ENCODE data around the gene DEGS2. TPM values are rescaled to one million over a fixed set of nuclear protein-coding genes. Genes with fewer than 3 reads are reported as not detected.

Gene DEGS2
- total RNA-seq, 4 donors from 2014 or later: 23.8 to 116 (median 27.3) TPM

DNA sequence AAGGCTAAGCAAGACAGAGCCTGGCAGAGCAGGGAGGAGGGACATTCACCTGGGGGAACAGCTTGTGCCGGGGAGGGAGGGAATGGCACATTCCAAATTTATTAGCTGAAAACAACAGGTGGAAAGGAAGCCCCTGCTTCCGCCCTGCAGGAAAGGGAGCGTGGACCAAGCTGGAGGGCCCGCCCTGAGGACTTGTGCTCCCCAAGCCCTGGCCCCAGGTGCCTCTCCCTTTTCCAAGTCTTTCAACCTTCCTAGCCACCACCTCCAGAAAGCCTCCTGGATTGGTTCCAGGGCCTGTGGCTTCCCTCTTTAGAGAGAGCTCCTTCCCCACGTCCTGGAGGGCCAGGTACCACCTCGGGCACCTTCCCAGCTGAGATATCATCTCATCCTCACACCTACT lies 2.7 kb downstream of the DEGS2 start:
- Histone ChIP-seq H3K27me3 (peaks cover 0 to 48% (median 5%) of the 10 kb centered on the region in 4 donors), H3K27ac (peak overlapping the region in 2 of 4 donors; percentile 71 to 74), H3K36me3 (no peaks in the 10 kb centered on the region), H3K4me1 (peaks cover 19 to 64% (median 26%) of the 10 kb centered on the region in 3 donors), H3K9me3 (peaks cover 0 to 18% (median 7%) of the 10 kb centered on the region in 3 donors), H3K4me3 (no peak overlapping the region)
- DNase-seq: no peak
- intact Hi-C loops (cut with DNase I): no loop called here
- 62 to 84% methylated on average over 6 of the region's 6 CpGs for WGBS, 2 donors
- TF ChIP-seq, protein P1, sequence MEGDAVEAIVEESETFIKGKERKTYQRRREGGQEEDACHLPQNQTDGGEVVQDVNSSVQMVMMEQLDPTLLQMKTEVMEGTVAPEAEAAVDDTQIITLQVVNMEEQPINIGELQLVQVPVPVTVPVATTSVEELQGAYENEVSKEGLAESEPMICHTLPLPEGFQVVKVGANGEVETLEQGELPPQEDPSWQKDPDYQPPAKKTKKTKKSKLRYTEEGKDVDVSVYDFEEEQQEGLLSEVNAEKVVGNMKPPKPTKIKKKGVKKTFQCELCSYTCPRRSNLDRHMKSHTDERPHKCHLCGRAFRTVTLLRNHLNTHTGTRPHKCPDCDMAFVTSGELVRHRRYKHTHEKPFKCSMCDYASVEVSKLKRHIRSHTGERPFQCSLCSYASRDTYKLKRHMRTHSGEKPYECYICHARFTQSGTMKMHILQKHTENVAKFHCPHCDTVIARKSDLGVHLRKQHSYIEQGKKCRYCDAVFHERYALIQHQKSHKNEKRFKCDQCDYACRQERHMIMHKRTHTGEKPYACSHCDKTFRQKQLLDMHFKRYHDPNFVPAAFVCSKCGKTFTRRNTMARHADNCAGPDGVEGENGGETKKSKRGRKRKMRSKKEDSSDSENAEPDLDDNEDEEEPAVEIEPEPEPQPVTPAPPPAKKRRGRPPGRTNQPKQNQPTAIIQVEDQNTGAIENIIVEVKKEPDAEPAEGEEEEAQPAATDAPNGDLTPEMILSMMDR (IDR thresholded peaks at IDR 0.05): no peak
- no peak for TF ChIP-seq POLR2A (IDR thresholded peaks at IDR 0.05)

DNA sequence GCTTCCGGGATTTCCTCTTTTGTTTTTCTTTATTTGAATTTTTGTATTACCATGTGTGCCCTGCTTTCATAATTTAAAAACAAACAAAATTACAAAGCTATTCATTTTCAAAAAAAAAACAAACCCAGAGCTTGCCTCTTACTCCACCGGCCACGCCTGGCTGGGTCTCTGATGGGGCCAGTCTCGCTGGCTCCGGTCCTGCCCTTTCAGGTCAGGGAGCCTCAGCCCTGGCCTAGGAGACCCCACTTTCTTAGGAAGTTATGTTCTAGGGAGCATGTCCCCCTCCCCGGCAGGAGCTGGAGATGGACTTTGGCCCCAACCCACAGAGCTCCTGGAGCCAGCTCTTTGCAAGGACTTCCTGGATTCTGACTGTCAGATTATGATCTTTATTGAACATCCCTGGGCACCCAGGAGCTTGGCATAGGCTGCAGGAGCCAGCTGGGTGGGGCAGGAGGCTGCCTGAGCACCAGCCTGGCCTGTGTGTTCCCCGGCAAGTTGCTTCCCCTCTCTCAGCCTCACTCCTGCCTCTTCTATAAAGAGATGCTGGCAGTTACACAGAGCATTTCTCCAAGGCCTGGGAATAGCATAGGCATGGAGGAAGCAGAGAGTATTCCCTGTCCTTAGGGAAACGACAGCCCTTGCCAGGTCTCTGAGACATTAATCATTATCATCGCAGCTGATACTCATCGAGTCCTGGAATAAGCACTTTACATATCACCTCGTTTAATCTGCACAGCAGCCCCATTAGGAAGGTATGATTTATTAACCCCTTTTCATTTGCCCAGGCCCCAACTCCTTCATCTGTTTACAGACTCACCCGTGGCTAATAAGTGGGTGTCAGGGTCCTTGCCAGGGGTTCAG lies 3.5 kb downstream of the DEGS2 start:
- peak overlapping the region in 1 of 4 donors; percentile 13 for H3K4me3 ChIP-seq
- H3K36me3 ChIP-seq: no peaks in the 10 kb centered on the region
- 33 to 41% methylated on average over 10 to 12 of the region's 12 CpGs for WGBS, 2 donors
- peaks cover 0 to 18% (median 7%) of the 10 kb centered on the region in 3 donors for H3K9me3 ChIP-seq
- TF ChIP-seq, protein P1 (IDR thresholded peaks at IDR 0.05): no peak
- no peak for TF ChIP-seq POLR2A (IDR thresholded peaks at IDR 0.05)
- peak overlapping the region; percentile 7 to 74 (median 70) for H3K27ac ChIP-seq
- H3K27me3 ChIP-seq: peaks cover 0 to 48% (median 5%) of the 10 kb centered on the region in 4 donors
- intact Hi-C loops (cut with DNase I): no loop called here
- DNase-seq: no peak
- H3K4me1 ChIP-seq: peaks cover 24 to 72% (median 34%) of the 10 kb centered on the region in 3 donors

DNA sequence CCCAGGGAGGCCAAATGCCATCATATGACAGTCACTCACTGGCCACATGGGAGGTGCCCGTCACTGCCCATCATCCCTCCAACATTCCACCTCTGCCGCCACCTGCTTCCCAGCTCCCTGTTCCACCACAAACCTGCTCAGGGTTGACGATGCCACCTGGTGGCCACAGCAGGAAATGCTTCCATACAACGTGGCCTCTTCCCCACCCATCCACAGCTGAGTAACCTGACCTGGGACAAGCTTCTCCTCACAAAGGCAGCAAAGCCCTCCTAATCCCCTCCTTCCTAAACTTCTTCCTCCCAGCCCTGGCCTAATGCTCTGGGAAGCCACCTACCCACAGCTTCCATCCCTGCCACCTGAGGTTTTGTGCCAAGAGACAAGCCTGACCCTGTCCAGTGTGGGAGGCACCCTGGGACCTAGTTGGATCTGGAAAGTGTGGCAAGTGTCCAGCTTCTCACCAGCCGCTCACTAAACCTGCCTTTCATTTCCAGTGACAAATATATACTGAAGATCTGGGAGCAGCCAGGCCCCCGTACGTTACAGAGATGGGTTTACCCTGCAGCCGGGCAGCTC lies 4.3 kb downstream of the DEGS2 start:
- no peak for DNase-seq
- WGBS, 2 donors: 28 to 56% methylated on average over 4 to 7 of the region's 8 CpGs
- Histone ChIP-seq H3K4me1 (peaks cover 33 to 74% (median 43%) of the 10 kb centered on the region in 3 donors), H3K27me3 (peaks cover 0 to 39% (median 5%) of the 10 kb centered on the region in 4 donors), H3K27ac (peak overlapping the region; percentile 30 to 74 (median 70)), H3K4me3 (peak overlapping the region in 1 of 4 donors; percentile 13), H3K36me3 (no peaks in the 10 kb centered on the region), H3K9me3 (peaks cover 0 to 18% (median 7%) of the 10 kb centered on the region in 3 donors)
- TF ChIP-seq POLR2A (IDR thresholded peaks at IDR 0.05): no peak
- TF ChIP-seq, protein P1 (IDR thresholded peaks at IDR 0.05): peak; percentile 32 to 91 (median 75)
- intact Hi-C loops (cut with DNase I): no loop called here

DNA sequence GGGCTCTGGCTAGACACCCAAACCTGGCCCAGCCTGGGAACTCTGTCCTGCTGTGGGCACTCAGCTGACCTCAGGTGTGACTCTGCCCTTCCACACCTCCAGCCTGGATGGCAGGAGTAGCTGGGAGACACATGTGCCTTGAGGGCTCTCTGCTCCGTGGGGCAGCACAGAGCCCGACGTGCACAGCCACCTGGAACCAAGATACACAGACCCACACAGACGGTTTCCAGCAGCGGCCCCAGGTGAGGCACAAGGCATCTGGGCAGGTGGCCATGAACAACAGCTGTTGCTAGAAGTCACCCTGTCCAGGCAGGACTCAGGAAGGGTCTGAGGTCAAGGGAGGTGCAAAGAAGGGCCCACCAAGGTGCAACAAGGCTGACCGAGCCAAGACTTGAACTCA lies 5.9 kb downstream of the DEGS2 start:
- no peak for TF ChIP-seq POLR2A (IDR thresholded peaks at IDR 0.05)
- H3K36me3 ChIP-seq: peaks cover 0 to 8% (median 0%) of the 10 kb centered on the region in 3 donors
- H3K27ac ChIP-seq: no peak overlapping the region
- intact Hi-C loops (cut with DNase I): no loop called here
- peaks cover 36 to 74% (median 41%) of the 10 kb centered on the region in 3 donors for H3K4me1 ChIP-seq
- no peak for DNase-seq
- peaks cover 0 to 24% (median 0%) of the 10 kb centered on the region in 4 donors for H3K27me3 ChIP-seq
- WGBS, 2 donors: no CpG with 5 or more reads among the region's 6 CpGs
- H3K4me3 ChIP-seq: no peak overlapping the region
- H3K9me3 ChIP-seq: peaks cover 0 to 18% (median 7%) of the 10 kb centered on the region in 3 donors

DNA sequence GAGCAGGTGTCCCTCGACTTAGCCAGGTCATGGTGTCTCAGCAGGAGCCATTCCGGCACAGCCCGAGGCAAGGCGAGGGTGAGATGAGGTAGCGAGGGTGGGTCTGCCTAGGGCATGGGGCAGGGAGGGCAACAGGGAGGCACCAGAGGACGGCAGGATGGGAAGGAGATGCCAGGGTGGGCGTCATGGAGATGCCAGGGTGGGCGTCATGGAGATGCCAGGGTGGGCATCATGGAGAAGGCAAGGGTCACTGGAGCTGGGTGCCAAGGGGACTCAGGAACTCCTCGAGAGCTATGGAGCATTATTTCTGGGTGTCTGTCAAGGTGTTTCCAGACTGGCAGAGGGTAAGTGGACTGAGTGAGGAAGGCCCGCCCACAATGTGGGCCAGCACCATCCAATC lies 7.4 kb downstream of the DEGS2 start:
- H3K4me3 ChIP-seq: no peak overlapping the region
- H3K36me3 ChIP-seq: peaks cover 0 to 14% (median 0%) of the 10 kb centered on the region in 3 donors
- H3K4me1 ChIP-seq: peaks cover 36 to 73% (median 42%) of the 10 kb centered on the region in 3 donors
- DNase-seq: no peak
- peak overlapping the region in 1 of 4 donors; percentile 61 for H3K27ac ChIP-seq
- TF ChIP-seq, protein P1 (IDR thresholded peaks at IDR 0.05): no peak
- no peak for TF ChIP-seq POLR2A (IDR thresholded peaks at IDR 0.05)
- 78 to 94% methylated on average over 8 to 9 of the region's 10 CpGs for WGBS, 2 donors
- peaks cover 0 to 18% (median 7%) of the 10 kb centered on the region in 3 donors for H3K9me3 ChIP-seq
- intact Hi-C loops (cut with DNase I): no loop called here
- H3K27me3 ChIP-seq: peaks cover 0 to 9% (median 0%) of the 10 kb centered on the region in 4 donors
